ENCODE results near the gene DKC1. TPM values are rescaled to one million over a fixed set of nuclear protein-coding genes. Genes with fewer than 3 reads are reported as not detected.

Gene DKC1
- total and polyA plus RNA-seq, 2 of the 4 experiments (the other 2 are of a cell fraction), result 49.9 to 63.8 TPM

GRCh38 chrX:154718616-154719015, 44.0 kb upstream of the DKC1 start:
- H3K56ac ChIP-seq (ENCODE audit: extremely low read depth, insufficient read depth, low read length), result no peak overlapping the region
- H3K79me1 ChIP-seq (ENCODE audit: low read depth in 1 of 2, low read length in 2 of 2), result no peaks in the 10 kb centered on the region
- H3K9ac ChIP-seq (ENCODE audit: low read depth, low read length), result no peak overlapping the region
- no peak overlapping the region for H3K14ac ChIP-seq (replicated peaks; ENCODE audit: low read depth, low read length)
- H3K4ac ChIP-seq (ENCODE audit: low read depth, low read length), result no peak overlapping the region
- H4K20me1 ChIP-seq (ENCODE audit: insufficient read depth, low read length), result no peaks in the 10 kb centered on the region; the same call in 1 of the 2 replicates
- H3K36me3 ChIP-seq (ENCODE audit: control insufficient read depth, insufficient read depth, low read length), result no peaks in the 10 kb centered on the region
- dilution Hi-C loops (cut with HindIII; ENCODE audit: low sequenced_read_pairs, unreplicated experiment) (no loop called here), in situ Hi-C loops (cut with MboI; ENCODE audit: low sequenced_read_pairs) (no loop called here), intact Hi-C loops (cut with micrococcal nuclease) (loop anchor here (10.0 kb wide), 1 partner anchor 1764 kb away; no protein-coding TSS in a partner anchor)
- H2BK120ac ChIP-seq (ENCODE audit: low read depth, low read length), result no peak overlapping the region
- TF ChIP-seq BHLHE40 (IDR thresholded peaks at IDR 0.05; ENCODE audit: low read depth, low read length), result no peak
- TF ChIP-seq POLR2A (IDR thresholded peaks at IDR 0.05; ENCODE audit: low read depth, low read length), result no peak
- no peak for TF ChIP-seq CEBPB (IDR thresholded peaks at IDR 0.05; ENCODE audit: low read depth, low read length)
- no peak for TF ChIP-seq RFX5 (IDR thresholded peaks at IDR 0.05; ENCODE audit: low read depth, low read length)
- no peak overlapping the region for H2BK20ac ChIP-seq (ENCODE audit: low read depth, low read length)
- no peaks in the 10 kb centered on the region for H3K27me3 ChIP-seq (ENCODE audit: control insufficient read depth, insufficient read depth, low read length)
- no peak overlapping the region for H3K4me3 ChIP-seq (ENCODE audit: insufficient read depth, low read depth, low read length)
- H3K4me2 ChIP-seq (ENCODE audit: low read depth, low read length), result no peak overlapping the region
- no peak overlapping the region for H3K23ac ChIP-seq (ENCODE audit: low read depth, low read length)
- H2BK5ac ChIP-seq (ENCODE audit: low read depth, low read length, poor library complexity, severe bottlenecking), result no peak overlapping the region
- CTCF ChIA-PET, result no interaction called here
- WGBS, 2 experiments (ENCODE audit: extremely low coverage in 2 of 2, insufficient read length in 1 of 2), result no CpG with 5 or more reads among the region's 1 CpG
- H3K4me1 ChIP-seq (ENCODE audit: control insufficient read depth, insufficient read depth, low read length), result no peaks in the 10 kb centered on the region
- H4K5ac ChIP-seq (ENCODE audit: low read depth, low read length), result no peak overlapping the region
- H2AFZ ChIP-seq (replicated peaks; ENCODE audit: low read length, poor library complexity), result no peak overlapping the region
- no peak overlapping the region for H2AK9ac ChIP-seq (replicated peaks; ENCODE audit: low read depth, low read length, poor library complexity)
- H4K91ac ChIP-seq (ENCODE audit: insufficient read depth, low read depth, low read length), result no peak overlapping the region
- 0 out of 2 replicates have a peak, but pooled peaks cover 4% of the 10 kb centered on the region for H3K9me1 ChIP-seq (ENCODE audit: insufficient read depth, low read length)
- H3K18ac ChIP-seq (ENCODE audit: low read depth, low read length), result no peak overlapping the region
- POLR2A ChIA-PET (ENCODE audit: unreplicated experiment), result no interaction called here
- no TSS peak for BruUV-seq (replicated peaks)
- ATAC-seq (ENCODE audit: low read depth) (no peak), DNase-seq (no peak)
- H2BK15ac ChIP-seq (ENCODE audit: low read depth, low read length), result no peak overlapping the region
- no peaks in the 10 kb centered on the region for H3K9me3 ChIP-seq (ENCODE audit: control insufficient read depth, insufficient read depth, low read length)
- no peak overlapping the region for H2AK5ac ChIP-seq (ENCODE audit: low read depth, low read length)
- H3K27ac ChIP-seq (ENCODE audit: insufficient read depth, low read length), result no peak overlapping the region
- H4K8ac ChIP-seq (ENCODE audit: low read depth in 2 of 2, low read length in 2 of 2), result no peak overlapping the region
